WERI-Rb-1 (cell line): Measurements from ENCODE around the gene HBS1L.

ENCODE experiments used
- DNase-seq: peaks from one replicate; pipeline ENCODE4 v3.0.0-alpha.2; 2020
- H3K27ac ChIP-seq: fragments of 250-450 bp; sonication (Bioruptor Pico); 2 replicates; pipeline ENCODE4 v1.5.1; 2020; ENCODE audit warnings: mild to moderate bottlenecking, moderate library complexity
- H3K27me3 ChIP-seq: fragments of 250-450 bp; sonication (Bioruptor Pico); 2 replicates; pipeline ENCODE4 v1.5.1; 2021; ENCODE audit warnings: mild to moderate bottlenecking, low read depth, moderate library complexity; ENCODE audit not compliant: insufficient read depth, severe bottlenecking
- H3K36me3 ChIP-seq: fragments of 250-450 bp; sonication (Bioruptor Pico); 2 replicates; pipeline ENCODE4 v1.5.1; 2020; ENCODE audit warnings: mild to moderate bottlenecking, moderate library complexity
- H3K4me3 ChIP-seq: 2 replicates; pipeline ENCODE4 v1.5.1; 2011; ENCODE audit warnings: low read depth, mild to moderate bottlenecking, control low read depth, low read length
- H3K9me3 ChIP-seq: fragments of 250-450 bp; sonication (Bioruptor Pico); 2 replicates; pipeline ENCODE4 v1.5.1; 2021; ENCODE audit warnings: mild to moderate bottlenecking, moderate library complexity; ENCODE audit not compliant: severe bottlenecking
- CTCF ChIP-seq: IDR thresholded peaks from 2 replicates; pipeline ENCODE4 v1.5.1; 2011; ENCODE audit warnings: low read depth, mild to moderate bottlenecking, control low read depth, inconsistent platforms, low read length

Gene HBS1L

GRCh38 chr6:135008072-135008940, 46.3 kb downstream of the HBS1L start:
- Histone ChIP-seq H3K9me3 (no peaks in the 10 kb centered on the region), H3K27me3 (no peaks in the 10 kb centered on the region), H3K4me3 (no peak overlapping the region), H3K36me3 (no peaks in the 10 kb centered on the region; the same call in none of the 2 replicates), H3K27ac (no peak overlapping the region)
- TF ChIP-seq CTCF = no peak
- no peak for DNase-seq

- Histone ChIP-seq H3K36me3 (no peaks in the 10 kb centered on the region; the same call in 1 of the 2 replicates), H3K27me3 (no peaks in the 10 kb centered on the region), H3K27ac (no peak overlapping the region), H3K9me3 (no peaks in the 10 kb centered on the region), H3K4me3 (no peak overlapping the region)
- no peak for TF ChIP-seq CTCF
- no peak for DNase-seq
Observed at GRCh38 chr6:135006386-135006914, 48.2 kb downstream of the HBS1L start.

GRCh38 chr6:135004399-135004798, 50.2 kb downstream of the HBS1L start:
- no peaks in the 10 kb centered on the region for H3K27me3 ChIP-seq
- H3K36me3 ChIP-seq = no peaks in the 10 kb centered on the region; the same call in 1 of the 2 replicates
- no peaks in the 10 kb centered on the region for H3K9me3 ChIP-seq
- TF ChIP-seq CTCF = no peak
- no peak for DNase-seq
- H3K4me3 ChIP-seq = no peak overlapping the region
- no peak overlapping the region for H3K27ac ChIP-seq

GRCh38 chr6:135002974-135003703, 51.5 kb downstream of the HBS1L start:
- DNase-seq = no peak
- H3K36me3 ChIP-seq = no peaks in the 10 kb centered on the region; the same call in 1 of the 2 replicates
- TF ChIP-seq CTCF = no peak
- no peak overlapping the region for H3K4me3 ChIP-seq
- H3K27ac ChIP-seq = no peak overlapping the region
- H3K9me3 ChIP-seq = no peaks in the 10 kb centered on the region
- no peaks in the 10 kb centered on the region for H3K27me3 ChIP-seq

GRCh38 chr6:135002229-135002844, 52.3 kb downstream of the HBS1L start:
- no peak overlapping the region for H3K4me3 ChIP-seq
- no peaks in the 10 kb centered on the region; the same call in 1 of the 2 replicates for H3K36me3 ChIP-seq
- DNase-seq = no peak

More at GRCh38 chr6:135002229-135002844, 52.3 kb downstream of the HBS1L start:
- Histone ChIP-seq H3K9me3 (no peaks in the 10 kb centered on the region), H3K27ac (no peak overlapping the region), H3K27me3 (no peaks in the 10 kb centered on the region)
- no peak for TF ChIP-seq CTCF
